Epithelial cell of proximal tubule (primary cell): ENCODE results near the gene PEX11B. TPM values are rescaled to one million over a fixed set of nuclear protein-coding genes. Genes with fewer than 3 reads are reported as not detected.
A peak's percentile ranks its signal among the peaks of the same experiment; 100 is the strongest.

Experiments
- DNase-seq: peaks from one replicate; pipeline ENCODE4 v3.0.0-alpha.2; 2011; ENCODE audit warnings: low read depth
- H3K4me3 ChIP-seq: 2 replicates; pipeline ENCODE4 v1.5.1; 2011; ENCODE audit warnings: low read depth, mild to moderate bottlenecking, low read length
- total RNA-seq: library from RNA; depleted of rRNA; stranded (reverse); fragments of >200 nt; gene quantifications from 2 replicates; pipeline ENCODE4 v1.2.3, GENCODE V29; 2015
- TF ChIP-seq, protein P1 (sequence below): conservative IDR thresholded peaks from 2 replicates; pipeline ENCODE4 v1.5.1; 2012; ENCODE audit warnings: low read depth, mild to moderate bottlenecking, low read length

Gene PEX11B
- total RNA-seq, 1 donor from 2014 or later: 24.7 TPM

DNA sequence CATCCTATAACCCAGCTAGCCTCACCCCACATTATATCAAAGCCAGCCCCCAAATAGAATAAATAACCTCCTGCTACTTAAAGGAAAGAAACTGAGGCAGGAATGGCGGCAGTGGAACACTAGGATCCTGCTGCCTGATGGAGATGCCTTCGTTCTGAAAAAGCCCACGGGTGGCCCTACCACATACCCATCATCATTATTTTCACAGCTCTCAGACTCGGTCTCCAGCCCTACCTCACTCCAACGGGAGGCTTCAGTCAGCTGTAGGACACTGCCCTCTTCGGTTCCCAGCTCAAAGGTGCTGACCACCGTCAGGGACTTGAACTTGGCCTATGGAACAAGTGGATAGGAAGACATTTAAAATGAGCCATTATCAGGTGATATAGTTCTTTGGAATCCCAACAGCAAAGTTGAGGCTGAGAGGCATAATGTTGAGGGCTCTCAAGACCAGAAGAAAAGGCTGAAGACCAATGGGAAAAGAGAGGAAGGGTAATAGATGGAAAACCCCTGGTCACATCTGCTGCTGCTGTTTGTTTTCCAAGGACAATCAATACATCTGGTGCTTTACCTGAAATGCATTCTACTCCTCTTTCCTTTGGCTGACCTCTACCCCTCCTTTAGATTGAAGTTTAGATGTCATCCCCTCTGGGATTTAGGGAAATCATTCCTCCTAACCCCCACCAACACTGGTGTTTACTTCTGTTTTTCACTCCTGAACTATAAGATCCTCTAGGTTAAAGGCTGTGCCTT lies 25.0 kb downstream of the PEX11B start:
- no peak for DNase-seq
- TF ChIP-seq, protein P1, sequence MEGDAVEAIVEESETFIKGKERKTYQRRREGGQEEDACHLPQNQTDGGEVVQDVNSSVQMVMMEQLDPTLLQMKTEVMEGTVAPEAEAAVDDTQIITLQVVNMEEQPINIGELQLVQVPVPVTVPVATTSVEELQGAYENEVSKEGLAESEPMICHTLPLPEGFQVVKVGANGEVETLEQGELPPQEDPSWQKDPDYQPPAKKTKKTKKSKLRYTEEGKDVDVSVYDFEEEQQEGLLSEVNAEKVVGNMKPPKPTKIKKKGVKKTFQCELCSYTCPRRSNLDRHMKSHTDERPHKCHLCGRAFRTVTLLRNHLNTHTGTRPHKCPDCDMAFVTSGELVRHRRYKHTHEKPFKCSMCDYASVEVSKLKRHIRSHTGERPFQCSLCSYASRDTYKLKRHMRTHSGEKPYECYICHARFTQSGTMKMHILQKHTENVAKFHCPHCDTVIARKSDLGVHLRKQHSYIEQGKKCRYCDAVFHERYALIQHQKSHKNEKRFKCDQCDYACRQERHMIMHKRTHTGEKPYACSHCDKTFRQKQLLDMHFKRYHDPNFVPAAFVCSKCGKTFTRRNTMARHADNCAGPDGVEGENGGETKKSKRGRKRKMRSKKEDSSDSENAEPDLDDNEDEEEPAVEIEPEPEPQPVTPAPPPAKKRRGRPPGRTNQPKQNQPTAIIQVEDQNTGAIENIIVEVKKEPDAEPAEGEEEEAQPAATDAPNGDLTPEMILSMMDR: no peak
- no peak overlapping the region for H3K4me3 ChIP-seq

DNA sequence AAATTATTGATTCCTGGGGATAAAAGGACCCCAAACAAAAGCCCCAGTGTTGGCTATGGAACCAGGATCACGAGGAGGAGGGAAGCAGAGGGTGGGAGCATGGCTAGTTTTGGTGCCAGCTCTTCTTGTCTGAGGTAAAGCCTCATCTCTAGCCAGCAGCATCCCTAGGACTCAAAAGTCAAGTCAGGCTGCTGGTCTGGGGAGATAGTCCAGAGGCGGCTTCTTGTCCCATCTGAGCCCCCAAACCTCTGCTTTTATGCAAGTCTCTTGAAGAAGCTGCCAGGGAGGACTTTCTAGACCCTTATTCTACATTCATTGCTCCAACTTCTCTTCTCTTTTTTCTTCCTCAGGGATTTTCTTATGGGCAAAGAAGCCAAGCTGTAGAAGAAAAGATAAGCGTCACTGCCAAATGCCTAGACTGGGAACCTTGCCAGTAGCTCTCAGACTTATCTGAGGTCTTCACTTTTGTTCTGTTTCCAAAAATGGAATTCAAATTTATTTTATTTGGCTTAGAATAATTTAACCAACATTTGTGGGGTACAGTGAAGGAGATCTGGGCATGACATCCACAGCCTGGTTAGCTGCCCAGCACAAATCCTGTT lies 25.9 kb downstream of the PEX11B start:
- no peak for DNase-seq
- TF ChIP-seq, protein P1: no peak
- H3K4me3 ChIP-seq: no peak overlapping the region

DNA sequence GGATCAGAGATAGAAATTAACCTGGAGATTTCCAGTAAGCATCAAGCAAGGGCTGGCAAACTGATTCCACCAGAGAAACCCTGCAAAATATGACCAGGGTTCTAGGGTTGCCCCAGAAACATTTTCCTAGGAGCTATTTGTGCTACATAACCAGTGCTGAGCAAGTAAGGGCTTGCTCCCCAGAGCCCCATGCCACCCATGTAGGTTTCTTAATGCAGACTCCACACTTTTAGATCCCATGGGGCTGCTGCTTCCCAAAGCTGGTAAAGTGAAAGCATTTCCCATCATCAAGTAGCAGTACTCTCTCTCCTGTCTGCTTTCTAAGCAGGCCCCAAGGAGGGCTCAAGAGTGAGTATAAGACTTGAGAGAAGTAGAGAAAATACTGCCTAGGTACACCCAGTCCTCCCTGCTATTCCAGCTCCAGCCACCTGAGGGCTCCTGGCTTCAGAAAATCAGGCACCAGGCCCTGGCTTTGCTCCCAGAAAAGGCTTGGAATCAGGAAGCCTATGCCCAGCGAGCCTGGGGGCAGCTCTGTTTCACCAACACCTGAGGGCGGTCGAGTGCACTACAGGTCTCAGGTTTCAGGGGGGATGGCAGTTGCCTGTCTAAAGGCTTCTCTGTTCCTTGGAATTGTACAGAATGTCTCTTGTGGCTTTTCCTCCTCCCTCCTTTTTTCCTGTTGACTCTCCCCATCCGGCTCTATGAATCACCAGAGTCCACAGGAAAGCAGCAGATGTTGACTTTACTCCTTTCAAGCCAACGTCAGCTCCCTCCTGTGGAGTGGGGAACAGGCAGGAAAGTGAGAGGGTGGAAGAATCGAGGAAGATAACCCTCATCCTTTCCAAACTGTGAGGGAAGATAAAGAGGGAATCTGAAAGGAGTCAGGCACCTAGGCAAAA lies 26.7 kb downstream of the PEX11B start:
- peak; percentile 96 for DNase-seq
- TF ChIP-seq, protein P1: peak; percentile 98
- H3K4me3 ChIP-seq: no peak overlapping the region

DNA sequence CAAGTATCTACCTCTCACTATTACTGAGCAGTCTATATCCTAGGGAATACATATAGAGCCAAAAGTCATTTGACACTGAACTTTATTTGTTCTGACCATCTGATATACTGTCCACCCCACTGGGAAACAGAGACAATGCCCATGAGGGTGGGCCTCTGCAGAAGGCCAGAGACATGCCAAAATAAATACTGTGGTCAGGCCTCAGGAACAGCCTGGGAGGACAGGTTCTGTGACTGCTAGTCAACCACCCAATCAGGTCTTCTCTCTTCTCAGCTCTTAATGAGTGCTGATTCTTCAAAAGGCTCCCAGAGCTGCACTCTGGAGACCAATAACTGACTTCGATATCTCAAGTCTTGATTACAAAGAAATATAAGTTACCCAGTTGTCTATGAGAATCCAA lies 27.4 kb downstream of the PEX11B start:
- no peak for DNase-seq
- TF ChIP-seq, protein P1: no peak
- no peak overlapping the region for H3K4me3 ChIP-seq

DNA sequence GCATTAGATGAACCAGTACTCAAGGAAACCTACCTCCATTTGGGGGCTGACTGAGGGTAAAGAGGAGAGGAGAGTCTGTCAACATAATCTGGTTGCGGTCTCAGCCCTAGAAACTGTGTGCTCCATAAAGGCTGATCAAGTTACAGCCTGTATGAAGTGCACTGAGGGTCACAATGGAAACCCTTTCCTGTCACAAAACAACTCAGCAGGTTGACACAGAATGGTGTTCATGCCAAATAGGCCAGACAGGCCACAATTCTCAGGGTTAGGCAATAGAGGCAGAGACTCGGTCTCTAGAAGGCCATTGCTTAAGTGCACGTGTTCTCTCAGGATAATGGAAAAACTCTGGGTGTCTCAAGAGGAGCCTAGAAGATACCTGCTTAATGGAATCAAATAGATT lies 28.8 kb downstream of the PEX11B start:
- no peak for DNase-seq
- TF ChIP-seq, protein P1: no peak
- no peak overlapping the region for H3K4me3 ChIP-seq

DNA sequence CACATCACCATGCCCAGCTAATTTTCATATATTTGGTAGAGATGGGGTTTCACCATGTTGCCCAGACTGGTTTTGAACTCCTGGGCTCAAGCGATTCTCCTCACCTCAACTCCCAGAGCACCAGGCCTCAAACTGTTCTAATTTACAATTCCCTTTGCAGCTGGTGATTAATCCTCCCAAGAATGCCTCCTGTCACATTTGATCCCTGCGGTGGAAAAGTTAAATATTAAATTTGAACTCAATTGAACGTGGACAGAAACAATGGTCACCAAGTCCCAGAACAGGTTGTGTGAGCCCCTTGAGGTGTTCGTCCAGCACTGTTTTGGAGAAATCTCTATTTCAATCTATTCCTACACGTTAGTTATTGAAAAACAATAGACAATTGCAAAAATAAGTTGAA lies 30.9 kb downstream of the PEX11B start:
- peak; percentile 76 for DNase-seq
- peak overlapping the region; percentile 3 for H3K4me3 ChIP-seq
- TF ChIP-seq, protein P1: no peak
